GM19239 (cell line): ENCODE data around the gene CNTN5.

Experiments
- DNase-seq: peaks from one replicate; pipeline ENCODE4 v3.0.0; 2011; ENCODE audit warnings: low spot score; ENCODE audit not compliant: insufficient read length
- FAIRE-seq: peaks from 2 replicates; lab custom pipeline; 2011; peaks lifted over from hg19 to GRCh38; lab: Jason Lieb, UNC

CNTN5 gene

GRCh38 chr11:99979042-99979441, 958.3 kb downstream of the CNTN5 start:
- DNase-seq (no peak), FAIRE-seq (no peak)

- DNase-seq: no peak
- FAIRE-seq: no peak
These were observed 967.2 kb downstream of the CNTN5 start for GRCh38 chr11:99987821-99988470.

- no peak for FAIRE-seq
These were observed 967.7 kb downstream of the CNTN5 start for GRCh38 chr11:99988471-99988837.

GRCh38 chr11:100003985-100004384, 983.2 kb downstream of the CNTN5 start:
- FAIRE-seq (no peak), DNase-seq (no peak)

More at GRCh38 chr11:99988471-99988837, 967.7 kb downstream of the CNTN5 start:
- no peak for DNase-seq

GRCh38 chr11:100004541-100004940, 983.8 kb downstream of the CNTN5 start:
- FAIRE-seq (no peak), DNase-seq (no peak)

- FAIRE-seq: no peak
These were observed 987.7 kb downstream of the CNTN5 start for GRCh38 chr11:100008417-100008816.

GRCh38 chr11:100009728-100010127, 989.0 kb downstream of the CNTN5 start:
- FAIRE-seq (no peak), DNase-seq (no peak)

More at GRCh38 chr11:100008417-100008816, 987.7 kb downstream of the CNTN5 start:
- DNase-seq: no peak

- no peak for FAIRE-seq
These were observed 989.6 kb downstream of the CNTN5 start for GRCh38 chr11:100010393-100010792.

GRCh38 chr11:100011697-100012096, 990.9 kb downstream of the CNTN5 start:
- no peak for FAIRE-seq
- DNase-seq: no peak

More at GRCh38 chr11:100010393-100010792, 989.6 kb downstream of the CNTN5 start:
- no peak for DNase-seq

GRCh38 chr11:100013011-100013410, 992.3 kb downstream of the CNTN5 start:
- no peak for FAIRE-seq
- no peak for DNase-seq

- FAIRE-seq (no peak), DNase-seq (no peak)
These were observed 1011.2 kb downstream of the CNTN5 start for GRCh38 chr11:100031973-100032372.

GRCh38 chr11:100061006-100061405, 1040.3 kb downstream of the CNTN5 start:
- FAIRE-seq (no peak), DNase-seq (no peak)

- FAIRE-seq: no peak
- no peak for DNase-seq
These were observed 1045.7 kb downstream of the CNTN5 start for GRCh38 chr11:100066399-100066798.

GRCh38 chr11:100068116-100068515, 1047.4 kb downstream of the CNTN5 start:
- DNase-seq (no peak), FAIRE-seq (no peak)

- FAIRE-seq: no peak
- no peak for DNase-seq
These were observed 1051.4 kb downstream of the CNTN5 start for GRCh38 chr11:100072131-100072530.

- DNase-seq (no peak), FAIRE-seq (no peak)
These were observed 1059.6 kb downstream of the CNTN5 start for GRCh38 chr11:100080381-100080780.

GRCh38 chr11:100080821-100081220, 1060.1 kb downstream of the CNTN5 start:
- no peak for DNase-seq
- no peak for FAIRE-seq

GRCh38 chr11:100093698-100094097, 1072.9 kb downstream of the CNTN5 start:
- no peak for FAIRE-seq
- DNase-seq: no peak

- DNase-seq (no peak), FAIRE-seq (no peak)
These were observed 1073.5 kb downstream of the CNTN5 start for GRCh38 chr11:100094121-100094865.

GRCh38 chr11:100095809-100096208, 1075.1 kb downstream of the CNTN5 start:
- FAIRE-seq (no peak), DNase-seq (no peak)

GRCh38 chr11:100098560-100098959, 1077.8 kb downstream of the CNTN5 start:
- no peak for FAIRE-seq
- no peak for DNase-seq
